ENCODE measurements around the gene MORN1.
"Not testable (repeated sequence)": the region's sequence is repeated elsewhere in the genome, so short reads cannot be mapped to it uniquely, and the experiment has no call there.

MORN1 gene

DNA sequence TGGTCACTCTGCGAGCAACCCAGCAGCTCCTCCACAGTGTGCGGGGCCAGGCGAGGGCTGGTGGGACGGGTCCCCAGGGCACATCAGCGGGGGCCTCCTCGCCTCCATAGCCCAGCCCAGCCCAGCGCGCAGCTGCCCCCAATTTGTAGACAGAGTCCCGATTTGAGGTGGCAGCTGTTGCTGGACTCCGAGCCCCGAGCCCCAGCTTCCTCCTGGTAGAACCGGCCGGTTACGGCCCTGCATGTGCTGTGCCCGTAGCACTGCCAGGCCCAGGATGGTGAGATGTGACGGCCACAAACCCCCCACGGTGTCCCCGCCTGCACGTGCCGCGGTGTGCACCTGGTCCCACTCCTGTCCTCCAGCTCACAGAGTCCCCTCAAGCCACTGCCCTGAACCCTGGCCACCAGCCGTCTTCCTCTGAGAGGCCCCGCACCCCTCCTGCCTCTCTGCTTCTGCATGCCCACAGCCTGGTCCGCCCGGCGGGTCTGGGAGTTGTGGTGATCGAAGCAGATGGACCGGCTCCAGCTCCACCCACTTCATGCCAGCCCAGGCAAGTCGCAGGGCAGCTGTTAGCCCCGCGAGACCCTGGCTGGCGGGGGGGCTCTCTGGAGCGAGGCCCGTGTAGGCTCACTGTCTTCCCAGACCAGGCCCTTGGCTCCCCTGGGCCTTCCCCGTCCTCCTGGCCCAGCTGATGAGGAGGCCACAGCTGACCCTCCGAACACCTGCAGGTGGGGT lies 55.5 kb downstream of the MORN1 start:
- no peak for DNase-seq (ENCODE audit: low read depth)

DNA sequence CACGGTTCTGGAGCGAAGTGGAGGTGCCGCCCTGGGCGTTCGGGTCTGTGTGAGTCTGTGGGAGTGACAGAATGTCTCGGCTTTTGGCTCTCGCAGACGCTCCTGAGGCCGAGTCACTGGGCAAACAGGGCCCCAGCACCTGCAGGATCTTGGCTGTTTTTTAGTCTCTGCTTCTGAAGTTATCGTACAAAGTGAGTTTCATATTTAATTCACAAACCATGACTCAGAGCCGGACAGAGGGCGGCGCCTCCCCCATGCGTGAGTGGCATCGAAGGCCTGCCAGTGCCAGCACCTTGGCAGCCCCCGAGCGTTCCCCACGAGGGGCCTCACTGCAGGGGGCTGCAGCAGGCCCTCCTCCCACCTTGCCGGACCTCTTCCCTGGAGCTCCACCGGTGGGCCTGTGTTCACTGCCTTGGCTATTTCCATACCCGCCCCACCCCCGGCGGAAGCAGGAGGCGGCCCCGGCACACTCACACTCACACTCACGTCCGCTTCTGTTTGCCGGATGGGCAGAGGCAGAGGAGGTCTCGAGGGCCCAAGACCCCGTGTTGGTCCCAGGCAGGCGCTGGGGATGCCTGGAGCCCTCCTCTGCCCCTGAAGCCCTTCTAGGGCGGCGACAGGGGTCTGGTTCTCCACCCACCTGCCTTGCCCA lies 56.3 kb downstream of the MORN1 start:
- DNase-seq (ENCODE audit: low read depth), result no peak

DNA sequence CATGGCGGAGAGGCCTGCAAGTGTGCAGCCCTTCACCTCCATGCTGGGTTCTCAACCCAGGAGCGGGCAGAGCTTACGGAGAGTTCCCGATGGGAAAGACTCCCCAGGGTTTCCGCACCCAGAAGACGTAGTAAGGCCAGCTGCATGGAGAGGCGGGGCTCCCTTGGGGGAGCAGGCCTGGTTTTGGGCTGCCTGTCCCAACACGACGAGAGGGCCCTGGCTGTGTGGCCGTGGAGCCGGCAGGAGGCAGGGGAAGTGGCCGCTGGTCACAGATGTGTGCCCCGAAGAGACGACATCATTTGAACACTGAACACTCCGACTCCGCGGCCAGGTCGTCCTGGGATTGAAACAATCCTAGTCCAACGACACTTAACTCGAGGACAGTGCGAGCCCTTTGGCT lies 57.0 kb downstream of the MORN1 start:
- DNase-seq (ENCODE audit: low read depth), result no peak

DNA sequence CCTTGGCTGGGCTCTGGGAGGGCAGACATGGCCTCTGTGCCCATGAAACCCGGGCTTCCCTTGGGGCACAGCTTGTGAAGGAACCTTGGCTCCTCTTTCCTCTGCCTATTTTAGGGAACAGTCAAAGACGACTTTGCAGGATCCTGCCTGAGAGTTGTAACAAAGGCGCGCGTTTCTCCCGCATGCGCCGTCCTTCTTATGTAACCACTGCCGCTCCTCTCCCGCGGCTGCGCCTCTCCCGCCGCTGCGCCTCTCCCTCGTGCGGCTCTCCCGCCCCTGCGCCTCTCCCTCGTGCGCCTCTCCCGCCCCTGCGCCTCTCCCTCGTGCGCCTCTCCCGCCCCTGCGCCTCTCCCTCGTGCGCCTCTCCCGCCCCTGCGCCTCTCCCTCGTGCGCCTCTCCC lies 59.8 kb downstream of the MORN1 start:
- DNase-seq (ENCODE audit: low read depth), result not testable (repeated sequence)

DNA sequence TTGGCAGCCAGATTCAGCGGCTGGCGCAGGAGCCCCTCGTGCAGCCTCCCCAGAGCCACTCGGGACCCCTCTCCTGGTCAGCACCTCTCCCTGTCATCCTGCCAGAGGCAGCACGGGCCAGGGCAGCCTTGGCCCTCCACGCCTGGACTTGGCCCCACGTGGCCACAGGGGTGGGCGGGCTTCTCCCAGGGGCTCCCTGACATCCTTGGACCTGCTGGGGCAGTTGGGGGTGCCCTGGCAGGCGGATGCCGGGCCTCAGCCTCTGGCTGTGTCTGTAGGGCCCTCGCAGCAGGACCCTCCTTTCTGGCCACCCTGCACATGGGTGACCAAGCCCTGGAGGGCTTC lies 60.2 kb downstream of the MORN1 start:
- DNase-seq (ENCODE audit: low read depth), result no peak

DNA sequence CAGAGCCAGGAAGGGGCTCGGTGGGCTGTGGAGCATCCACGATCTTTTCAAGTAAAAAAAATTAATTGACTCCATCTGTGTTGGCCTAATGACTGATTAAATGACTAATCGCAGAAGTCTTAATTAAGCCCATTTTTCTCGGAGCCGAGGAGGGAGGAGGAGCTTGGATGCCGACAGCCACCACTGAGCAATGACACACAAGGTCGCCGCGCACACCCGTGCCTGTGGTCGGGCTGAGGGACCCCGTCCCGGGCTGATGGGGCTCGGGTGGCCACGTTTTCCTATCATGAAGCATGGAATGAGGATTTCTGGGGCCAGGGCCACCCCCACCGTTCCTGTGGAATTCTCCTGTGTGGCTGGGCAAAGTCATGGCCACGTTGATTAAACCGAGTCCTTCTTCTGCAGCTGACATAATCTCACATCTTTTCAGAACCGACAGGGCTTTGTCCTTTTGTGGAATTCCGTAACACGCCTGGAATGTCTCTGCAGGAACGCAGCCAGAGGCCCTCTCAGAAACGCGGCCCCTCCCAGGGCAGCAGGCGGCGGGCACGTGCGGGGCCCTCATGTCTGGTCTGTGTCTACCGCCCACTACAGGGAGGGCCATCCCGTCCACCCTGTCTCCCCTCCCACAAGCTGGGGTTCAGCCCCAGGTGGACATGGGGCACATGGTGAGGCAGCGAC lies 60.7 kb downstream of the MORN1 start:
- peak; percentile 82 for DNase-seq (ENCODE audit: low read depth)

DNA sequence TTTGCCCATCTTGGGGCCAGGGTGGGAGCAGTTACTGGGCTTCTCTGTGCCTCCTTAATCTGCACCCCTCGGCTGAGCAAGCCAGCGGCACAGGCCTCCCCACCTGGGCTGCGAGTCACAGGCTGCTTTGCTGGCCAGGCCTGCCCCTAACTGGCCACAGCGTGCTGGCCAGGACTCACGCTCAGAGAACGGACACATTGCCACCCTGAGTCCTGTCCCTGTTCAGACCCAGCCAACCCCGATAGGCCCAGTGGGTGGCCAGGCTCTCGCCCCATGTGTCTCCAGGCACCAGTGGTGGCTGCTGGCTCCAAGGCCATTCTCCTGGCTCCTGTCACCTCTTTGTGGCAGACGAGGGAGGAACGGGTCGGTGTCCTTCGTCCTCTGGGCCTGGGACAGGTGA lies 61.3 kb downstream of the MORN1 start:
- DNase-seq (ENCODE audit: low read depth), result no peak

DNA sequence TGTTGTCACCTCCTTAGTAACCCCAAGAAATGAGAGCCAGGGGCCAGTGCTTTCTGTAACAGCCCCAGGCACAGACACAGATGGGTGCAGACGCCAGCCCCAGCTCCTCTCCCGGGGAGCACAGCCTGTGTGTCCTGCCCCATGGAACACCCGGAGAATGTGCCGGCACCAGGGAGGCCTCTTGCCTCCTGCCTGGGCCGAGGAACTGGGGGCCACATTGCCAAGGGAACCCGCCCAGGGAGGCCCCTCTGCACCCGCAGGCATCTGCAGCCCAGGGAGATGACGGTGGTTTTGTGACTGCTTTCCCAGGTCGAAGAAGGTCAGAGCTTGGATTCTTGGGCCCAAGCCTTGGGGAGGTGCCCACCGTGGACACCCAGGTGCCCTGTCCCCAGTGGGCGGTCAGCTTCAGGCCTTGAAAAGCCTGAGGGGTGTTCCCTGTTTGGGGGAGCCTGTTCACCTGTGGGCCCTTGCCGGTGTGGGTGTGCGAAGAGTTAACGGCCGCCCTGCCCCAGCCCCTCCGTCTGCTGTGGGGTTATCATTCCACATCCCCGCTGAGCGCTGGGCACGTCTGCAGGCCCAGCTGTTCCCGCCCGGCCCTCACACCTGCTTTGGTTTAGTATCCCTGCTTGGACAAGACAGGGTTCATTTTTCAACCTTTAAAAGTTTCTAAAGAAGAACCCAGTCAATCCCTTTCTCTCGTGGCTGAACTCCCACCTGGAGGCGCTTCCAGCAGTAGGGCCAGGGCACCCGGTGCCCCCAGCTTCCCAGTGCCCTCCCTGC lies 62.5 kb downstream of the MORN1 start:
- no peak for DNase-seq (ENCODE audit: low read depth)

DNA sequence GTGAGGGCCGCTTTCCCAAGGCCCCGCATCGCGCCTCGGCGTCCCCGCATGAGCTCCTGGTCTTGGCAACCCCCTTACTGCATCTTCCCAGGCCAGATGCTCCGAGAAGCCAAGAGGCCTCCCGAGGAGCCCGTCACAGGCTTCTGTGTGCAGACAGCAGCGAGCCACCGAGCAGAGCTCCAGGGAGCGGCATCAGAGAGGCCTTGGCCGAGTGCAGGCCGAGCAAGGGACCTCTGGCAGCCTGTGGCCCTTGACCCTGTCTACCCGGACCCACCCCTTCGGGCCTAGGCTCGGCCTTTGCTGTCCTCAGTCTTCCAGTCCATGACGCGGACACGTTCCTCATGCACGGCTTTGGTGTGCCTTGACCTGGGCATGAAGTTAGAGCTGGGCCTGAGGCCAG lies 63.5 kb downstream of the MORN1 start:
- no peak for DNase-seq (ENCODE audit: low read depth)

DNA sequence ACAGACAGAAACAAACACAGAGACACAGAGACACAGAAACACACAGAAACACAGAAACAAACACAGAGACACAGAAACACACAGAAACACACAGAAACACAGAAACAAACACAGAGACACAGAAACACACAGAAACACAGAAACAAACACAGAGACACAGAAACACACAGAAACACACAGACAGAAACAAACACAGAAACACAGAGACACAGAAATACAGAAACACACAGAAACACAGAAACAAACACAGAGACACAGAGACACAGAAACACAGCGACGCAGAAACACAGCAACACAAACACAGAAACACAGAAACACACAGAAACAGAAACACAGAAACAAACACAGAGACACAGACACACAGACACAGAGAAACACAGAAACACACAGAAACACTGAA lies 64.2 kb downstream of the MORN1 start:
- DNase-seq (ENCODE audit: low read depth), result not testable (repeated sequence)

DNA sequence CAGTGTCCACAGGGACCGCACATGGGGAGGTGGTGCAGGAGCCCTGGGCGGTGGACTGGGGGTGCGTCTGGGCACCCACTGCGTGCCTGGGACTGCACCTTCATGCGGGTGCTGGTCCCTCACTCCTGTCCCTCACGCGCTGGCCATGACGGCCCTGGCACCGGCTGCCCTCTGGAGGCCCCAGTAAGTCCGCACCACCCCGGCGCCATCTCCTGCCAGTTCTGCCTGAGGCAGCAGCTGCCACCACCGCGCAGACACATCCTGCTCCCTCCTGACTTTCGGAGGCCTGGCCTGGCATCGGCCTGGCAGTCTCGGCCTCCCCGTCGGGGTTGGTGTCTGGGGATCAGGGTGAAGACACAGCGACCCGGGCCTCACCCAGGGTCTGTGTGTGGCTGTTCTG lies 64.8 kb downstream of the MORN1 start:
- DNase-seq (ENCODE audit: low read depth), result no peak

DNA sequence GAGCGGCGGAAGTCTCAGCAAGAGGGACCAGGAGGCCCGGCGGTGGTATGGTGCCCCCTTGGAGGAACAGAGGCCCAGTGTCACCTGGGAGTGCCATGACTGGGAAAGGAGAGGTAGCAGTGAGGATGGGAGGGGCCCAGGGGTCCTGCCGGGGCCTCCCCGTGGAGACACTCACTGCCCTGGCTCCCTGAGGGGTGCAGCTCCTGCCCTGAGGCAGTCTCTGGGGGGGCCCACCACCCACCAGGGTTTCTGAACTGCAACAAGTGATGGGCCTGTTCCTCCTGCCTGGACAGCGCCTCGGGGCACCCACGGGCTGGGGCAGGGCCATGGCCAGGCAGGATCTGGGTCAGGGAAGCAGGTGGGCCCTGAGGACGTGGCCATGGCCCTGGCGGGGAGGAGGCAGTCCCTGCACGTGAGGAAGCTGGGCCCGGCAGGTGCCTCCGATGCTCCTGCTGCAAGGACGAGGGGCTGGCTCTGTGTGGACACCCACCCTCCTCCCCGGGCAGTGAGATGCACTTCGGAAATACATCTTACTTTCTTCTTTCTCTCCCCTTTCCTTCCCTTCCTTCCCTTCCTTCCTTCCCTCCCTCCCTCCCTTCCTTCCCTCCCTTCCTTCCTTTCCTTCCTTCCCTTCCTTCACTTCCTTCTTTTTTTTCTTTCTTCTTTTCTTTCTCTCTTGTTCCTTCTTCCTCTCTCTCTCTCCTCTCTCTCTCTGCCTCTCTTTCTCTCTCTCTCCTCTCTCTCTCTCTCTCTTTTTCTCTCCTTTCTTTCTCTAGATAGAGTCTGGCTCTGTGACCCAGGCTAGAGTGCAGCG lies 66.6 kb downstream of the MORN1 start:
- no peak for DNase-seq (ENCODE audit: low read depth)

DNA sequence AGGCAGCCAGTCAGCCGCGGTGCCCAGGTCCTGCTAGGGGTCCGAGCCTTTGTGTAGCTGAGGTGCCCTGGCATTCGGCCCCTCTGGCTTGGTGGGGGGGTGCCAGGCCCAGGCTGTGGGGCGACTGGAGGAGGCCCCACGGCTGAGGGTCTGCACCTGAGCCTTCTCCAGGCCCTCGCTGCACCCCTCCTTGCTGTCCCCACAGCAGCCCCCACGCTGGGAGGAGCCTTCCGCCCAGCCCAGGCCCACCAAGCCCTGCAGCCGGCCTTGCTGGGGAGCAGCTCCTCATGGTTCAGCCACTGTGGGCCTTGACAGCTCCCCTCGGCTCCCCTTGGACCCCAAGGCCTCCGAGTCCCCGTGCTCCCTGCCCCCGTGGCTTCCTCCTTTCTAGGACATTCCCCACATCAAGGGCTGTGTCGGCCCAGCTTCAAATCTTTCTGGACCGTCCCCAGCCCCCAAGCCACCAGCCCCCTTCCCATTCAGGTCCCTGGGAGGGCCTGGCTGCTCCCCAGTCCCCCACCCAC lies 67.8 kb downstream of the MORN1 start:
- no peak for DNase-seq (ENCODE audit: low read depth)

DNA sequence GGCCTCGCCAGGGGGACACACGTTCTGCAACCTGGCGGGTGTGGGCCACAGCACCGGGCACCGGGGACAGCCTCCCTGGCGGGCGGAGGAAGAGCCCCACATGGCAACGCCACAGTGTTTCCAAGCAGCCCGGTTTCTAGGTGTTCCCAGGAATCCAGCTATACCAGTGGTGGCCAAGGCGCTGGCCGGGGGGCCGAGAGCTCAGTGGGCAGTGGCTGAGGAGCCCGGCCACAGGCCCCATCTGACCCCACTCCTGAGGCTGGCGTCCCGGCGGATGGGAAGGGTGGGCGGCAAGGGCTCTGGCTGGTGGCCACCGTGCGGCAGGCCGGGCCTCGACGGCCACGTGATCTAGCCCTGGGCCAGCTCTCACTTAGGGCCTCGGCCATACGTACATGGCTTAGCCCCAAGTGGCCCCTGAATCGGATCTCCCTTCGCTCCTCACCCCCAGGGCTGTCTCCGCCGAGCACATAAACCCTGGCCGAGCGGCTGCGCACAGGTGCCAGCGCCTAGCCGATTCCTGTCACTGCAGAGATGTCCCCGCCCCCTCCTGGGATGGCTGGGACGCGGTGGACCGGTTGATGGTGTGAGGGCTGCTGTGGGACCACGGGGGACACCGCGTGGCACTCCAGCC lies 68.7 kb downstream of the MORN1 start:
- peak; percentile 27 for DNase-seq (ENCODE audit: low read depth)

DNA sequence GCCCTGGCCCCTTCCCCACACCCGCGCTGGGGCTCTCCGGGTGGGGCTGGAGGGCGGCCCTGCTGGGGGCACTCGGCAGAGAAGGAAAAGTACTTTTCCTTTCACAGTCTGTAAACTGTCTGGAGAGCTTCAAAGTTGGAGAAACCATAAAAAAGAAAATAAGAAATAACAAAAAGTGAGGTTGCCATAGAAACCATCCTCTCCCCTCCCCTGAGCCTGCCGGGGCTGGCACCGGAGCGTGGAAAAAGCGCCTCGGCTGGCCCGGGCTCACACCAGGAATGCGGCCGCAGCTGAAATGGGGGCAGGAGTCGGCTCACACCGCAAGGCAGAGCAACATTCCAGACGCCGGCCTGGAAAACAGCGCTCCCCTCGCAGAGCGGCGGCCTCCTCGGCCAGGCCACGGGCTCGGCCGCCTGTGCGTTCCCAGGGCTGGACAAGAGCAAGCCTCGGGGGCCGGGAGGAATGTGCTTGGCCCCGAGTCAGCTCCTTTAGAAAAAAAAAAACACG lies 69.2 kb downstream of the MORN1 start:
- DNase-seq (ENCODE audit: low read depth), result peak; percentile 69

DNA sequence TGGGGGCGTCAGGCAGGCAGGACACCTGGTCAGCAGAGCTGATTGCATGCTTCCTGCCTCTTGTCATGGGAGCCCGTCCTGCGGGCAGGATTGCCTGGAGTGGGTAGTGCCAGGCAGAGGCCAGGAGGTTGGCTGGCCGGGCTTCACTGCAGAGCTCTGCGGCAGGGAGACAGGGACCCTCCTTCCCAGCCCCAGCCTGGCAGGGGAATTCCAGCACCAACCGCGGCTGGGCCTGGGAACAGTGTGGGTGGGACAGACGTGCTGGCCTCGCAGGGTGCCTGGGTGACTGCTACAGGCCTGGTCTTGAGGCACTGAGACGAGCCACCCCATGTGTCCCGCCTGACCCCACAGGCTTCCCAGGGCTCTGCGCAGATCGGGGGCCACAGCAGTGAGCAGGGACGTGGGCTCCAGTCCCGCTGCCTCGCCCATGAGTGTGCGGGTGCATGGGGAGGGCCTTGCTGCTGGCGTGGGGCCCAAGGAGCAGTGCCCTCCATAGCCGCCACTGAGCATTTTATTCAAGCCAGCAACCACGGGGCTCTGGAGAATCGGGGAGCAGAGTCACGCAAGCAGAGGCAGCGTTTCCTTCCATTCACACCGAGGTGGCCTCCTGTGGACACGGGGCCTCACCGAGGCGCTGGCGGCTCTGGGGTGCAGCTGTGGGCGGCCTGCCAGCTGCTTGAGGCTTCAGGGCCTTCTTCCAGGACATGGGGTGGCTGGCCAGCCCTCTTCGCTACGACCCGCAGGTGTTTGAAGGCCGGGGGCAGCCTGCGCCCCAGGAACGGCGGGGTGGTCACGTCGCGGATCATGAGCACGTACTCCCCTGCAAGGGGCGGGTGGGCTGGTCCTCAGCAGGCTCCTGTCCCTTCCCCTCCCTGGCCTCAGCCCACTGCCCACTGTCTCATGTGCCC lies 70.3 kb downstream of the MORN1 start:
- no peak for DNase-seq (ENCODE audit: low read depth)

DNA sequence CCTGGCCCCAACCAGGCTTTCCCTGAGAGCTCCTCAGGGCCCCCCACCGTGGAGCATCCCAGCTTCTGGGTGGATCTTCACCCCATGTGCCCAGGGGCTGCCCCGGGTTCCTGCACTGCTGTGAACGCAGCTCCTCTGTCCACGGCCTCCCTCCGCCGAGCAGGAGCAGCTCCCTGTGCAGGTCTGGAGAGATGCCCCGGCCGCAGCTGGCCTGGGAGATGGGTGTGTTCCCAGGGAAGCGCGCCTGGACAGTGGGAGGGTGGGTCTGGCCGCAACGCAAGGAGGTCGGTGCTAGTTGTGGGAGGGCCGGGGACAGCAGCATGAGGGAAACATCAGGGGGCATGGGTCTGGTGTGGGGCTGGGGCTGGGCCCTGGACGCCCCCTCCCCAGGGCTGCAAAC lies 71.3 kb downstream of the MORN1 start:
- no peak for DNase-seq (ENCODE audit: low read depth)

DNA sequence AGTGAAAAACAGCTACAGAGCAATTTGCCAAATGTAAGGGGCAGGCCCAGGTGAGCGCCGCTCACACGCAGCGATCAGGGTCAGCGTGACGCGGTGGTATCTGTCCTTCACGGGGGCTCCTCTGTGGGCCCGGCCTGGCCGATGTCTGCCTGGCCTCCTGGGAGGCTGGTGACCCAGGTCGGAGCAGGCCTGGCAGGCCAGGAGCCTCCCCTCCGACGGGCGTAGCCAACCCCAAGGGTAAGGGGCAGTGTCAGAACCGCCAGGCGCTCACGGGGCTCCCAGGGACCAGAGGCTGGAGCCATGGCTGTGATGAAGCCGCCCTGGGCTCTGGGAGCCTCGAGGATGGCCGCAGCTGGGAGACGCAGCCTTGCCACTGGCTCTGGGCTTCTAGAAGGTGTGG lies 72.1 kb downstream of the MORN1 start:
- no peak for DNase-seq (ENCODE audit: low read depth)

DNA sequence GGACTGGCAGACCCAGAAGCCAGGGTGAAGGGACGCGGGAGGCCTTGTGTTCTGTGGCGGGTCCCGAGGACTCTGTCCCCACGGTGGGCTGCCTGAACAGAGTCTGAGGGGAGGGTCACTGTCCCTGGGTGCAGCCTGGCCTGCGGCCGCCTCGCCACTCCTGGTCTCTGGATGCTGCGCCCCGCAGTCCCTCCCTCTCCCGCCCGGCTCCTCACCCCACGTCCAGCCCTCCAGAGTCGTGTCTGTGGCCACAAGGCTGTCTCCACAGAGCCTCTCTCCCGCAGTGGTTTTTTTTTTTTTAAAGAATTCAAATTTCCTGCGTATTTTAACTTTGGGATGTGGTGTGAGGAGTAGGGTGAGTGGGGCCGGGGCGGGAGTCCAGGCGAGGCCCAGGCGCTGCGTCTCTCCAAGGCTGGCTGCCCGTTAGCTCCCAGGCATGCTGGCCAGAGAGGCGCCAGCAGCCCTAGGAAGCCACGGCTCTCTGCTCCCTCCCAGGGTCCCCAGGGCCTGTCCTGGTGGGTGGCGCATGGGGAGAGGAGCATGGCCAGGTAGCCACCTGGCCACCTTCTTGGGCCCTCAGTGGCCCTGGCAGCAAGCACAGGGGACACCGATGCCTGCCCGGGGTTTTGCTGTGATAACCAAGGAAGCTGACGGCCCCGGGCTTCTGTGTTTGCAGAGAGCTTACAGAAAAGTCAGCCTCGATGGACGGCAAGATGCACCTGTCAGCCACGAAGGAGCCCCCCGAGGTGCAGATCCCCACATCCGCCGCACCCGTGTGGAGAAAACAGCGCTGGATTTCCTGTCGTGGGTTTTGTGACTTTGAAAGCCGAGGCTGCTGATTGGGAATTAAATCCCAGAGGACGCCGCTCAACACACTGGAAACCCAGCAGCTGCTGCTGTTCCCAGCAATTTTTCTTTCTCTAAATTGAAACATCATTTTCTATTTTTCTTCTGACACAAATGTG lies 72.8 kb downstream of the MORN1 start:
- DNase-seq (ENCODE audit: low read depth), result no peak
